ENCODE data around the gene UROD.

DNA sequence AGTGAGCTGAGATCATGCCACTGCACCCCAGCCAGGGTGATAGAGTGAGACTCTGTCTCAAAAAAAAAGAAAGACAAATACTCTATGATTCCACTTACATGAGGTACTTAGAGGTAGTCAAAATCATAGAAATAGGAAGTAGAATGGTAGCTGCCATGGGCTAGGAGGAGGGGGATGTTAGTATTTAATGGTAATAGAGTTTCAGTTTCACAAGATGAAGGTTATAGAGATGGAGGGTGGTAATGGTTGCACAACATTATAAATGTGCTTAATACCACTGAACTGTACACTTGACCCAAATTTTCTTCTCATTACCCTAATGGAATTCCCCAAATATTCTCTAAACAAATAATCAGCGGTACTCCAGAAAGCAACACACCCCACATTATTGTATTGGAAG lies 38.4 kb upstream of the UROD start:
- no peak for TF ChIP-seq POLR2A (IDR thresholded peaks at IDR 0.05)
- no peak for TF ChIP-seq CTCF (IDR thresholded peaks at IDR 0.05)
- TF ChIP-seq POLR2AphosphoS5 (IDR thresholded peaks at IDR 0.05) = no peak
- TF ChIP-seq EP300 (IDR thresholded peaks at IDR 0.05) = no peak
